ENCODE data around the gene TGFBR3.
A peak's percentile ranks its signal among the peaks of the same experiment; 100 is the strongest.

The TGFBR3 gene

GRCh38 chr1:91755702-91756287 is 130.2 kb downstream of the TGFBR3 start:
- H3K4me3 ChIP-seq (ENCODE audit: low read length): no peak overlapping the region
- no peak for TF ChIP-seq CTCF (IDR thresholded peaks at IDR 0.05; ENCODE audit: insufficient read depth, low read depth, low read length, missing control alignments)
- no peak for DNase-seq (ENCODE audit: low read depth)

DNA sequence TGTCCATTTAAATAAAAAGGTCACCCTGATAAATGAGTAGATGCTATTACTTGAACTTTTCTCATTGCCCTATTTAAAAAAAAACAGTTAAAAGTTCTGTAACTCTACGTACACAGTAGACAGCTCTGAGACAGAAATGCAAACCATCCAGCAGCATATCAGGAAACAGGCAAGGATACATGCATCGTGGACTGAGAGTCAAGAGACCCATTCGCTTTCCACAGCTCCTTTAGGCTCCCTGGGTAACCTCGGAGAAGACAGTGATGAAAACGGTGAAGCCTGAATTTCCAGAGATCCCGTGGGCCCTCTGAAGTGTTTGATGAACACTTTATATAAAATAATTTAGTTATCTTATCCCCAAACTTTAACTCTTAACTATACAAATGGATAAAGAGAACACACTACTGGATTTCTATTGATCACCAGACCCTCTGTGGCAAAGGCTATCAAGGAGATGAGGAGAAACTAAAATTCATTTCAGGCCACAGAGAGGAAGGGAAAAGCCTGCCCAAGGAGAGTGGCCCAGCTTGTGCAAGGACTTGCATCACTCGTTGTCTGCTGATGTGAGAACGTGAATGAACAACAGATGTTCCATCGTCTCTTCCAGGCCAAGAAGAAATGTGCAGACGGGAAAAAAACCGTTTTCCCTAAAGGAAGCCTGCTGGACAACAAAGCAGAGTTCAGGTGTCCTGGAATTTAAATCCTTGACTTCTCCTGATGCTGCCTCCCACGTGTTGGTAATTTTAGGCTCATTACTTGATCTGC is 131.0 kb downstream of the TGFBR3 start:
- no peak for TF ChIP-seq CTCF (IDR thresholded peaks at IDR 0.05; ENCODE audit: insufficient read depth, low read depth, low read length, missing control alignments)
- no peak overlapping the region for H3K4me3 ChIP-seq (ENCODE audit: low read length)
- no peak for DNase-seq (ENCODE audit: low read depth)

DNA sequence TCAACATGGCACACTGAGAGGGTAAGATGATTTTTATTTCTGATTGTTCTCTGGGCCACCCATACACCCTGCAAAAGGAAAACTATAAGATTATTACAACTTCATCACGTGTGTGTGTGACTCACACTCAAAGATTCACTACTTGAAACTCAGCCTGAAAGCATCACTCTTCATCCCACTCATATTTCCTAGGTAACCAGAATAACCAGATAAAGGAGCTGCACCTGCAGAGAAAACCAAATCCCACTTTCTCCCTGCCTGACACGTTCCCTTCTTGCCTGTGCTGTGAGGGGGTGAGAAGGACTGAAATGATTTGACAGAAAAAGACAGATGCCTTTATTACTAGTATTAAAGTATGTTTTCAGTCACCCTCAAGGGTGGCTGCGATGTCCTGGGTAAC is 131.6 kb downstream of the TGFBR3 start:
- no peak overlapping the region for H3K4me3 ChIP-seq (ENCODE audit: low read length)
- peak; percentile 62 for DNase-seq (ENCODE audit: low read depth)
- no peak for TF ChIP-seq CTCF (IDR thresholded peaks at IDR 0.05; ENCODE audit: insufficient read depth, low read depth, low read length, missing control alignments)

DNA sequence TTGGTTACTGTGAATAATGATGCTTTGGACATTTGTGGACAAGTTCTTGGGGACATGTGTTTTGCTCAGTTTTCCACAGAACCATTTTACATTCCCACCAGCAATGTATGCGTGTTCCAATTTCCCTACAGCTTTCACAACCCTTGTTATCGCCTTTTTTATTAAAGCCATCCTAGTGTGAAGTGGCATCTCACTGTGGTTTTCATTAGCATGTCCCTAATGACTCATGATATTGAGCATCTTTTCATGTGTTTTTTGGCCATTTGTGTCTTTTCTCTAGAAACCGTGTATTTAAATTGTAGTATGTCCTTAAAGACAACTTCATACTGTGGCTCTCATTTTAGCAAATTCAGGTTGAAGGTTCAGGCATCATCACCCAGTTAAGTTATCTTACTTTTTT is 132.1 kb downstream of the TGFBR3 start:
- no peak for TF ChIP-seq CTCF (IDR thresholded peaks at IDR 0.05; ENCODE audit: insufficient read depth, low read depth, low read length, missing control alignments)
- no peak for DNase-seq (ENCODE audit: low read depth)
- no peak overlapping the region for H3K4me3 ChIP-seq (ENCODE audit: low read length)

GRCh38 chr1:91752324-91752723 is 133.6 kb downstream of the TGFBR3 start:
- H3K4me3 ChIP-seq (ENCODE audit: low read length): no peak overlapping the region
- no peak for TF ChIP-seq CTCF (IDR thresholded peaks at IDR 0.05; ENCODE audit: insufficient read depth, low read depth, low read length, missing control alignments)

GRCh38 chr1:91751275-91751674 is 134.7 kb downstream of the TGFBR3 start:
- DNase-seq (ENCODE audit: low read depth): no peak
- no peak for TF ChIP-seq CTCF (IDR thresholded peaks at IDR 0.05; ENCODE audit: insufficient read depth, low read depth, low read length, missing control alignments)
- no peak overlapping the region for H3K4me3 ChIP-seq (ENCODE audit: low read length)

More at GRCh38 chr1:91752324-91752723, 133.6 kb downstream of the TGFBR3 start:
- DNase-seq (ENCODE audit: low read depth): no peak
